ENCODE measurements around the gene AMOTL2.

AMOTL2 gene

GRCh38 chr3:134366928-134367811 is 7.1 kb downstream of the AMOTL2 start:
- TF ChIP-seq CTCF (IDR thresholded peaks at IDR 0.05; ENCODE audit: low read length, missing control alignments): no peak
- no peak overlapping the region for H3K4me3 ChIP-seq (replicated peaks; ENCODE audit: low read depth, low read length)
- DNase-seq (ENCODE audit: low read depth): no peak

- no peak overlapping the region for H3K4me3 ChIP-seq (replicated peaks; ENCODE audit: low read depth, low read length)
- DNase-seq (ENCODE audit: low read depth): no peak
- no peak for TF ChIP-seq CTCF (IDR thresholded peaks at IDR 0.05; ENCODE audit: low read length, missing control alignments)
Observed at GRCh38 chr3:134366221-134366927, 7.9 kb downstream of the AMOTL2 start.

GRCh38 chr3:134365766-134366065 is 8.5 kb downstream of the AMOTL2 start:
- DNase-seq (ENCODE audit: low read depth): no peak
- TF ChIP-seq CTCF (IDR thresholded peaks at IDR 0.05; ENCODE audit: low read length, missing control alignments): no peak
- H3K4me3 ChIP-seq (replicated peaks; ENCODE audit: low read depth, low read length): no peak overlapping the region

GRCh38 chr3:134364936-134365765 is 9.1 kb downstream of the AMOTL2 start:
- no peak for DNase-seq (ENCODE audit: low read depth)
- no peak for TF ChIP-seq CTCF (IDR thresholded peaks at IDR 0.05; ENCODE audit: low read length, missing control alignments)
- no peak overlapping the region for H3K4me3 ChIP-seq (replicated peaks; ENCODE audit: low read depth, low read length)

- no peak overlapping the region for H3K4me3 ChIP-seq (replicated peaks; ENCODE audit: low read depth, low read length)
- TF ChIP-seq CTCF (IDR thresholded peaks at IDR 0.05; ENCODE audit: low read length, missing control alignments): no peak
- peak; percentile 96 for DNase-seq (ENCODE audit: low read depth)
Observed at GRCh38 chr3:134364061-134364935, 9.9 kb downstream of the AMOTL2 start.

GRCh38 chr3:134363381-134363755 is 10.9 kb downstream of the AMOTL2 start:
- no peak for DNase-seq (ENCODE audit: low read depth)
- H3K4me3 ChIP-seq (replicated peaks; ENCODE audit: low read depth, low read length): no peak overlapping the region
- TF ChIP-seq CTCF (IDR thresholded peaks at IDR 0.05; ENCODE audit: low read length, missing control alignments): no peak

All from fibroblast of pulmonary artery (primary cell).